HUES6 (cell line): ENCODE data around the gene MFAP4.

Experiments used
- H3K27ac ChIP-seq: 2 replicates; pipeline ENCODE4 v1.7.0; 2013; ENCODE audit warnings: low read depth, mild to moderate bottlenecking, low read length, inconsistent platforms
- H3K27me3 ChIP-seq: 2 replicates; pipeline ENCODE4 v1.6.1; 2013; ENCODE audit warnings: low read length; ENCODE audit not compliant: control insufficient read depth, insufficient read depth
- H3K36me3 ChIP-seq: 2 replicates; pipeline ENCODE4 v1.6.1; 2013; ENCODE audit warnings: low read length; ENCODE audit not compliant: control insufficient read depth, insufficient read depth
- H3K4me1 ChIP-seq: 2 replicates; pipeline ENCODE4 v1.6.1; 2013; ENCODE audit warnings: low read length; ENCODE audit not compliant: control insufficient read depth, insufficient read depth
- H3K4me3 ChIP-seq: 2 replicates; pipeline ENCODE4 v1.5.1; 2013; ENCODE audit warnings: low read depth, low read length
- H3K9ac ChIP-seq: one replicate; pipeline ENCODE4 v1.6.1; 2013; ENCODE audit warnings: mild to moderate bottlenecking, low read length
- H3K9me3 ChIP-seq: 2 replicates; pipeline ENCODE4 v1.6.1; 2013; ENCODE audit warnings: low read depth, low read length; ENCODE audit not compliant: control insufficient read depth, insufficient read depth

The MFAP4 gene

GRCh38 chr17:19397556-19398041 lies 10.6 kb upstream of the MFAP4 start:
- Histone ChIP-seq H3K27ac (no peak overlapping the region), H3K27me3 (no peaks in the 10 kb centered on the region), H3K4me1 (peaks cover 13% of the 10 kb centered on the region), H3K4me3 (no peak overlapping the region), H3K9me3 (no peaks in the 10 kb centered on the region), H3K36me3 (no peaks in the 10 kb centered on the region), H3K9ac (no peak overlapping the region)

- Histone ChIP-seq H3K9me3 (no peaks in the 10 kb centered on the region), H3K36me3 (no peaks in the 10 kb centered on the region), H3K27me3 (no peaks in the 10 kb centered on the region), H3K9ac (no peak overlapping the region), H3K27ac (no peak overlapping the region), H3K4me1 (peaks cover 30% of the 10 kb centered on the region), H3K4me3 (no peak overlapping the region)
Observed at GRCh38 chr17:19392303-19392702, 5.3 kb upstream of the MFAP4 start.

GRCh38 chr17:19391432-19391831 lies 4.4 kb upstream of the MFAP4 start:
- Histone ChIP-seq H3K4me1 (peaks cover 37% of the 10 kb centered on the region), H3K27me3 (no peaks in the 10 kb centered on the region), H3K9me3 (no peaks in the 10 kb centered on the region), H3K36me3 (no peaks in the 10 kb centered on the region), H3K9ac (no peak overlapping the region), H3K27ac (no peak overlapping the region), H3K4me3 (no peak overlapping the region)

GRCh38 chr17:19390951-19391350 lies 4.0 kb upstream of the MFAP4 start:
- Histone ChIP-seq H3K4me1 (peaks cover 42% of the 10 kb centered on the region), H3K27ac (no peak overlapping the region), H3K4me3 (no peak overlapping the region), H3K27me3 (no peaks in the 10 kb centered on the region), H3K36me3 (peaks cover 3% of the 10 kb centered on the region; the same call in 1 of the 2 replicates), H3K9me3 (no peaks in the 10 kb centered on the region), H3K9ac (no peak overlapping the region)

- H3K9ac ChIP-seq = no peak overlapping the region
- no peaks in the 10 kb centered on the region for H3K27me3 ChIP-seq
- peaks cover 52% of the 10 kb centered on the region for H3K4me1 ChIP-seq
- peaks cover 20% of the 10 kb centered on the region for H3K36me3 ChIP-seq
- H3K27ac ChIP-seq = no peak overlapping the region
- H3K4me3 ChIP-seq = no peak overlapping the region
- no peaks in the 10 kb centered on the region for H3K9me3 ChIP-seq
Observed at GRCh38 chr17:19388791-19389785, 2.1 kb upstream of the MFAP4 start.

GRCh38 chr17:19387921-19388521 lies 1.0 kb upstream of the MFAP4 start:
- no peak overlapping the region for H3K9ac ChIP-seq

GRCh38 chr17:19386051-19386929 lies 700 bp downstream of the MFAP4 start:
- Histone ChIP-seq H3K27me3 (no peaks in the 10 kb centered on the region), H3K4me1 (peaks cover 40% of the 10 kb centered on the region), H3K9me3 (no peaks in the 10 kb centered on the region), H3K27ac (no peak overlapping the region), H3K9ac (peak overlapping the region; percentile 47), H3K36me3 (peaks cover 44% of the 10 kb centered on the region), H3K4me3 (peak overlapping the region; percentile 23; the same call in 1 of the 2 replicates)

More at GRCh38 chr17:19387921-19388521, 1.0 kb upstream of the MFAP4 start:
- Histone ChIP-seq H3K4me3 (no peak overlapping the region), H3K4me1 (peaks cover 52% of the 10 kb centered on the region), H3K27me3 (no peaks in the 10 kb centered on the region), H3K36me3 (peaks cover 30% of the 10 kb centered on the region), H3K27ac (peak overlapping the region; percentile 72), H3K9me3 (no peaks in the 10 kb centered on the region)

- H3K9me3 ChIP-seq = no peaks in the 10 kb centered on the region
- no peak overlapping the region for H3K9ac ChIP-seq
- H3K27me3 ChIP-seq = no peaks in the 10 kb centered on the region
- H3K4me1 ChIP-seq = peaks cover 33% of the 10 kb centered on the region
- no peak overlapping the region for H3K4me3 ChIP-seq
- no peak overlapping the region for H3K27ac ChIP-seq
- peaks cover 51% of the 10 kb centered on the region for H3K36me3 ChIP-seq
Observed at GRCh38 chr17:19385521-19385983, 1.4 kb downstream of the MFAP4 start.

- H3K27me3 ChIP-seq = no peaks in the 10 kb centered on the region
- no peak overlapping the region for H3K27ac ChIP-seq
- peaks cover 31% of the 10 kb centered on the region for H3K4me1 ChIP-seq
- no peak overlapping the region for H3K9ac ChIP-seq
- H3K4me3 ChIP-seq = no peak overlapping the region
- H3K36me3 ChIP-seq = peaks cover 58% of the 10 kb centered on the region
- no peaks in the 10 kb centered on the region for H3K9me3 ChIP-seq
Observed at GRCh38 chr17:19384723-19385391, 2.1 kb downstream of the MFAP4 start.
